Body of pancreas (tissue), 4 donors: Measurements from ENCODE around the gene KRT81. TPM values are rescaled to one million over a fixed set of nuclear protein-coding genes. Genes with fewer than 3 reads are reported as not detected.
"Not testable (repeated sequence)": the region's sequence is repeated elsewhere in the genome, so short reads cannot be mapped to it uniquely, and the experiment has no call there.

Experiments
- ATAC-seq: fragments of 150-250 bp; one replicate; pipeline ENCODE4 v1.9.1; 2016
- DNase-seq, 4 donors: peaks; one replicate each; pipeline ENCODE4 v3.0.0-alpha.2; 2019
- H3K27ac ChIP-seq, 4 donors: fragments of 200-600 bp; sonication (generic); 1 replicate in 3 of 4; 2 replicates in 1 of 4; pipeline versions ENCODE4 v1.5.1 to v1.6.1; 2016 to 2019; ENCODE audit warnings: mild to moderate bottlenecking in 1 of 4, mixed read lengths in 1 of 4, moderate library complexity in 1 of 4
- H3K27me3 ChIP-seq, 2 donors: fragments of 200-600 bp; sonication (generic); one replicate each; pipeline ENCODE4 v1.6.0; 2016; ENCODE audit warnings: mild to moderate bottlenecking in 1 of 2
- H3K36me3 ChIP-seq, 2 donors: fragments of 200-600 bp; sonication (generic); replicated peaks in 1 of 2; 2 replicates each; pipeline ENCODE4 v1.5.1; 2016; ENCODE audit warnings: low read depth in 2 of 2; ENCODE audit not compliant: insufficient read depth in 1 of 2
- H3K4me1 ChIP-seq: fragments of 200-600 bp; sonication (generic); one replicate; pipeline ENCODE4 v1.6.0; 2016
- H3K4me3 ChIP-seq, 2 donors: fragments of 200-600 bp; sonication (generic); 1 replicate in 1 of 2; 2 replicates in 1 of 2; pipeline ENCODE4 v1.5.1; 2016 to 2019
- H3K9me3 ChIP-seq, 3 donors: fragments of 200-600 bp; sonication (generic); 1 replicate in 2 of 3; 2 replicates in 1 of 3; pipeline ENCODE4 v1.5.1; 2016
- CTCF ChIP-seq, 7 experiments: fragments of 450-650 bp in 4 of 7; fragments of 200-600 bp in 3 of 7; sonication (generic) in 3 of 7; IDR thresholded peaks; one replicate each; pipeline ENCODE4 v1.5.1; 2016 to 2019; ENCODE audit warnings: antibody characterized with exemption in 7 of 7
- POLR2A ChIP-seq, 3 donors: fragments of 450-650 bp; IDR thresholded peaks; one replicate each; pipeline ENCODE4 v1.6.1; 2016; ENCODE audit warnings: antibody characterized with exemption in 3 of 3, mild to moderate bottlenecking in 2 of 3
- WGBS, 2 donors: methylation state at CpG; one replicate each; pipeline ENCODE4 v1.1.5; 2017; 5-methylcytosine and 5-hydroxymethylcytosine counted together
- intact Hi-C: fragments of 100-400 bp; cut with DNase I; formaldehyde crosslinking; loops from one replicate; pipeline ENCODE4 v1.15.1; 2023
- total RNA-seq, 2 donors: library from RNA; depleted of rRNA; stranded (reverse); fragments of >200 nt; gene quantifications; one replicate each; pipeline ENCODE4 v1.1.0, GENCODE V29; 2016

Gene KRT81
- total RNA-seq, 2 donors from 2014 or later = not detected

GRCh38 chr12:52261208-52261484, 30.2 kb downstream of the KRT81 start:
- TF ChIP-seq CTCF (IDR thresholded peaks at IDR 0.05) (no peak), POLR2A (IDR thresholded peaks at IDR 0.05) (no peak)
- H3K9me3 ChIP-seq = no peaks in the 10 kb centered on the region
- no peak overlapping the region for H3K4me3 ChIP-seq
- H3K27ac ChIP-seq = no peak overlapping the region
- intact Hi-C loops = no loop called here
- ATAC-seq (no peak), DNase-seq (no peak)
- H3K27me3 ChIP-seq = no peaks in the 10 kb centered on the region
- 90 to 100% methylated on average over 1 of the region's 1 CpG for WGBS, 2 donors
- H3K4me1 ChIP-seq = peaks cover 39% of the 10 kb centered on the region
- no peaks in the 10 kb centered on the region for H3K36me3 ChIP-seq

GRCh38 chr12:52260361-52261207, 30.8 kb downstream of the KRT81 start:
- Histone ChIP-seq H3K4me1 (peaks cover 39% of the 10 kb centered on the region), H3K27ac (no peak overlapping the region), H3K27me3 (no peaks in the 10 kb centered on the region), H3K36me3 (no peaks in the 10 kb centered on the region), H3K9me3 (no peaks in the 10 kb centered on the region), H3K4me3 (no peak overlapping the region)
- 70 to 71% methylated on average over 9 of the region's 9 CpGs for WGBS, 2 donors
- intact Hi-C loops = no loop called here
- TF ChIP-seq CTCF (IDR thresholded peaks at IDR 0.05) = no peak
- TF ChIP-seq POLR2A (IDR thresholded peaks at IDR 0.05) = no peak
- peak in 1 of 4 donors; percentile 13 for DNase-seq
- ATAC-seq = no peak

- peak in 1 of 4 donors; percentile 43 for DNase-seq
Measured at GRCh38 chr12:52259657-52260243, 31.6 kb downstream of the KRT81 start.

GRCh38 chr12:52258335-52258901, 32.9 kb downstream of the KRT81 start:
- peak in 1 of 4 donors; percentile 12 for DNase-seq
- H3K27me3 ChIP-seq = no peaks in the 10 kb centered on the region
- no peaks in the 10 kb centered on the region for H3K36me3 ChIP-seq
- peaks cover 35% of the 10 kb centered on the region for H3K4me1 ChIP-seq
- 24 to 60% methylated on average over 15 to 70 of the region's 72 CpGs for WGBS, 2 donors
- intact Hi-C loops = no loop called here
- no peak overlapping the region for H3K27ac ChIP-seq
- no peak overlapping the region for H3K4me3 ChIP-seq
- H3K9me3 ChIP-seq = no peaks in the 10 kb centered on the region
- TF ChIP-seq CTCF (IDR thresholded peaks at IDR 0.05) = no peak
- TF ChIP-seq POLR2A (IDR thresholded peaks at IDR 0.05) = no peak
- no peak for ATAC-seq

More at GRCh38 chr12:52259657-52260243, 31.6 kb downstream of the KRT81 start:
- intact Hi-C loops = no loop called here
- Histone ChIP-seq H3K4me3 (no peak overlapping the region), H3K9me3 (no peaks in the 10 kb centered on the region), H3K36me3 (no peaks in the 10 kb centered on the region), H3K4me1 (peaks cover 39% of the 10 kb centered on the region), H3K27ac (peak overlapping the region in 1 of 4 donors; percentile 40), H3K27me3 (no peaks in the 10 kb centered on the region)
- peak; percentile 16 for ATAC-seq
- WGBS, 2 donors = 76 to 85% methylated on average over 6 of the region's 6 CpGs
- TF ChIP-seq POLR2A (IDR thresholded peaks at IDR 0.05) (no peak), CTCF (IDR thresholded peaks at IDR 0.05) (no peak)

- H3K27me3 ChIP-seq, ATAC-seq: not testable (repeated sequence)
Measured at GRCh38 chr12:52257922-52258321, 33.4 kb downstream of the KRT81 start.

More at GRCh38 chr12:52257922-52258321, 33.4 kb downstream of the KRT81 start:
- peaks cover 30% of the 10 kb centered on the region for H3K4me1 ChIP-seq
- peak in 1 of 4 donors; percentile 4 for DNase-seq
- WGBS, 2 donors = 74 to 89% methylated on average over 8 to 13 of the region's 13 CpGs
- H3K27ac ChIP-seq, H3K36me3 ChIP-seq, H3K4me3 ChIP-seq, H3K9me3 ChIP-seq, intact Hi-C loops: not testable (repeated sequence)
